ENCODE results near the gene GNAZ.

The GNAZ gene

GRCh38 chr22:23079240-23079768 lies 9.0 kb downstream of the GNAZ start:
- DNase-seq = no peak

DNA sequence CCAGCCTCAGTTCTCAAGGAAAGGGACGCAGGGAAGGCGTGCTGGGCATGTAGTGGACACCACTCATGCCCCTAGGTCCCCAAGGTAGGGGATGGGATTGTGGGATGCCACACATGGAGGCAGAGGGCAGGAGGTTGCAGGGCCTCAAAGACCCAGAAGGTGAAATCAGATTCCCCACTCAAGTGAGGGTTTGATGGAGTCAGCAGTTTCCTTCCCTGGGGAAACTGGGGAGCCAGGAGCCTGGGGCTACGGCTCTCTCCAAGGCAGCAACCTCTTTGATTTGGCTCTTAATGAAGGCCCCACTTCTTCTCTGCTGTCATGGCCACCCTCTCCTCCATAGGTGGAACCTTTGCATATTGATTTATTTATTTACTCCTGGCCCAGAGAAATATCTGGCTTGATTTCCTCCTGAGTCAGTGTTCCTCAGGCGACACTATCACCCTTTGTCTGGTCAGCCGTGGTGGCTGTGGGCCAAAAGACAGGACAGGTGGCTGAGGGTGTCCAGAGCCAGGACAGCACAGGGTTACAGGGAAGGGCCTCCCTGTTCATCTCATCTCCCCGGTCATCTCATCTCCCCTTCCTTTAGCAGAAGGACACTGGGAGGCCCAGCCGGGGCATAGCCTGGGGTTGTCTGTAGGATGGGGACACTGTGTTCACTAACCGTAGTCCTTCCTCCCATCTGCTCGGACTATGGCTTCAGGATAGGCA lies 9.6 kb downstream of the GNAZ start:
- no peak for DNase-seq

DNA sequence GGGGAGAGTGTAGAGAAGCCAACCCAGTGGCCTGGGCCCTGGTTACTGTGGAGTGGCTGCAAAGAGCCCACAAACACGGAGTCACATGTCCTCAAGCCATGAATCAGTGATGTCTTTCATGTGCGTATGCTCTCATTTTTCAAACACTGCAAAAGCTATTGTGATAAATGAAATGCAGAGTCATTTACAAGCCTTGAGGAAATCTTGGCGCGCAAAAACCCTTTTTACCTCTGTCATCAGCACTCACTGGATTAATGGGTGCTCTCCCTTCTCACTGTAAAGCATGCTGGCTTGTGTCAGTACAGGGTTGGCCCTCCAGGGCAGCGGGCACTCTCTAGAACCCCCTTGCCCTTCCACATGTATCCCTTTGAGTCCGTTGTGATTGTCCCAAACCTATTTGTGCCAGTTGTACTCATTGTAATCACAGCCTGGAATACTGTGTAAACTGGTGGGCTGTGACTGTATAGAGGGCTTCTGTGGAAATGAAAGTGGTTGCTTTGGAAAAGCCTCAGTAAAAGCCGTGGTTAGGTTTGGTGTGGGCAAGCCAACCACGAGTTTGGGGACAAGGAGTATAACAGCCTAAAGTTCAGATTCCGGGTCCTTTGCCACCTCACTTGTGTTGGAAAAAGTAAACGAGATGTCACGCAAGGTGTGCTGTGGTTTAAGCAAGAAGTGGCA lies 10.4 kb downstream of the GNAZ start:
- DNase-seq = no peak

DNA sequence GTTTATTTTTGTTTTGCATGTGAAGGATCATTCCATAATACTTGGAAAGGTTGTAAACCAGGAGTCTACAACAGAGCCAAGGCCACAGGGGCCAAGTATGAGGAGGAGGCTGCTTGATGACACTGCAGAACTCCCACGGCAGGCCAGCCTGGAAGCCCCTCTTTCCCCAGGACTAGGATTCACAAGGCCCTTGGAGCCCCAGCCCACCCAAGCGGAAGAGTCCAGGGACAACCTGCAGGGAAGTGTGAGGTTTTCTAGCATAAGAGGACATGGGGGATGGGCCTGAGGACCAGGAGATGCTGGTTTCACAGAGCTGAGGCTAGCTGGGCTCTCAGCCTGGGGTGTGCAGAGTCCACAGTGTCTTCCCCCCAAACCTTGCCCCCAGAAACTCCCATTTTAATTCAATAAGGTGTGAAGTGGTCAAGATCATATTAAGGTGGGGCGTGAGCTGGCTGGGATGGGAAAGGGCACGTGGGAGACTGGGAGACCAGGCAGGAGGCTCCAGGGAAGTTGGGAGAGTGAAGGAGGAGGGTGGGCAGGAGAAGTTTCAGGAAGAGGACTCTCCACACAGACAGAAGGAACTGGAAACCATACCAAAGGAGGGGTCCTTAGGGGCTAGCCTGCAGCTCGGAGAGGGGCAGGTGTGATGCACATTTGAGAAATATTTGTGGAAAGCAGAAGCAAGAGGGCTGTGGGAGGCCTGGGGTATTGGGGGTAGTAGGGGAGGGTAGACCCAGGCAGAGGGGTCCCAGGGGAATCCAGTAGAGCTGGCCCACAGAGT lies 12.4 kb downstream of the GNAZ start:
- DNase-seq = no peak

DNA sequence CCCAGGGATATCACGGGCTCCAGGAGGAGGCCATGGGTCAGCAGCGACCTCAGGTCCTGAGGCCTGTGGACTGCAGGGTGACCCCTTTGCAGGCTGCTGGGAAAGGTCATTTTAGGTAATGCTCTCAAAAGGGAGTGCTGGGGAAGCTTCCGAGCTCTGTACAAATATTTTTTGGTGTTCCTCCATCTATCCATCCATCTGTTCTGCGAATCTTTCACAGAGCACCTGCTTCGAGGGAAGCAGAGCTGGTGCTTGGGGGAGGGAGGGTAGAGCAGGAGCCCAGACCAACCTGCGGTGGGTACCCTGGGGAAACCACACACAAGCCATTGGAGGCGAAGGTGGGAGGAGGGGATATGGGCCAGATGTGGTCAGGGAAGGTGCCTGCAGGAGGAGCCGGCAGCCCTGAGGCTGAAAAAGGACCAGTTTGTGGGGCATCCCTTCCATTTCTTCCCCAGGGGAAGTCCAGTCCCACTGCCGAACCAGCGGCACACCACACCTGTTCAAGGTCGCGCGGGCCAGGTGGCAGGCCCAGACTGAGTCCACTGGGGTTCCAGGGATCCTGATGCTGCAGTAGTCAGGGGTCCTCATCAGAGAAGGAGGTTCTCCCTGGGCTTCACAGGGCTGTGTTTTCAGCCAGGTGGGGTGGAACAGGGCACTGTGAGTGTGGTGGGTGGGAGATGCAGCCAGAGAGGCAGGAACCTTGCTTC lies 13.1 kb downstream of the GNAZ start:
- no peak for DNase-seq

DNA sequence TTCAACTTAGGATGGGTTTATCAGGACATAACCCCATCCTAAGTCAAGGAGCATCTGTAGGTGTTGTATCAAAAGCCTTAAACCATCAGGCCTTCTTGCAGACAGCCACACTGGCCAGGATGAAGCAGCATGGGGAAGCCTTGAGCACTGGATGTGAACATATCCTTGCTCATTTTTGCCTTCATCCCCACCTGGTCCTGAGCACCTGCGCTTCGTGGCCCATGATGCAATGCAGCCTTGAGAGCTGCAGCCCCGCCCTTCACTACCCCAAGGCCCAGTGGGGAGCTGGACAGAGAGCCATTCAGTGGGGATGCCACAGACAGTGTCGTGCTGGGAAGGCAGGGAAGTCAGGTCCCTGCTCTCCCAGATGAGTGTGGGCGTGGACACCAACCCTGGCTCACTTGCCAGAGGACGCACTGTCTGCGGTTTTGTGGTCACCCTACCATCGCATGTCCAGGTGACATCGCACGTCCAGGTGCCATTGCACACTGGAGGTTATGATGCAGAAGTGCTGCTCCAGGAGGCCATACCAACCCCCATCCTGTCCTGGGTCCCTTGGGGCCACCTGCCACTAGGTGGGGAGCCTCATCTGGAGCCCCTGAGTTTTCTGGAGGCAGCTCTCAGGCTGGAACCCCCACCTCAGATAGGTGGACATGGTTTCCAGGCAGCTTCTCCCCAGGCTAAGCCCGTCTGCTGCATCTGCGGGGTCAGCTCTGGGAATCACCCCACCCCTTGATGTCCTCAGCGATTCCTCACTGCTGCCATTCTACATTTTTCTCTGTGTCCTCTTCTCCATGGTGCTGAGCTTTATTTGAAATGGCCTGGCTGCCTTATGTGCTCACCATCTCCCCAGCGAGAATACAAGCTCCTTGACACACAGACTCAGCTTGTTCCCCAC lies 14.4 kb downstream of the GNAZ start:
- no peak for DNase-seq

- no peak for DNase-seq
These were observed 15.0 kb downstream of the GNAZ start for GRCh38 chr22:23085351-23085671.

DNA sequence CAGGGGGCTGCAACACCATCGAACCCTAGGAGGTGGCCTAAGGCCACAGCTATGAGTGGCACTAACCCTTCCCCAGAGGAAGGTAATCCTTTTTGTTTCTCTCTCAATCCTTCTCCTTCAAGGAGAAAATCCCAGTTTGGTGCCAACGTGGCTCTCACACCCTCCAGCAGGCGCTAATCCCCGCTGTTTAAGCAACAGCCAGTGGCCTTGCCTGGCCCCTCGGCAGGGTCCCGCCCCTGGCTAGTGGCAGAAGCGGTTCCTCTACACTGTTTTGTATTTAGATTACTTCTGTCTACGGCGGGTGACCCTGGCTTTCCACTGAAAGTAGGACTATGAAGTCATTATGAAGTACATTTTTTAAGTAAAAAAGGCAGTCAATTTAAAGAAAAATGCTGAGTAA lies 15.5 kb downstream of the GNAZ start:
- no peak for DNase-seq

- no peak for DNase-seq
These were observed 15.9 kb downstream of the GNAZ start for GRCh38 chr22:23086263-23086662.

- DNase-seq = no peak
These were observed 16.5 kb downstream of the GNAZ start for GRCh38 chr22:23086787-23087186.

DNA sequence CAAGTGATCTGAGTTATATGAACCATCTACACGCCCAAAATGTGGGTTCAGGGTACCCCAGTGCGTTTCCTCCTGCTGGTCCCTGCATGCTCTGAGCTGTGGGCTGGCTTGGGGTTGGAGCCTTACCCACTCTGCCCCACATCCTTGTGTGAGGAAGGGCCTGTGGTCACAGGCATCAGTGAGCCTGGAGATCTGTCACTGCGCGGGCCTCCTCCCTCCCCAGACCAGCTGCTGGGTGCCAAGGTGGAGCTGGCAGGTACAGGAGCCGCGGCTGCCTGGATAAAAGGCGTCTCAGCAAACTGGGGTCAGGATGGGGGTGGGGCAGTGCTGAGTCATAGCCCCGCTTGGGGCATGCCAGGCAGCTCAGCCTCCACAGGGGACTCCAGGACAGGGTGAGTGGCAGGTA lies 17.9 kb downstream of the GNAZ start:
- DNase-seq = no peak

DNA sequence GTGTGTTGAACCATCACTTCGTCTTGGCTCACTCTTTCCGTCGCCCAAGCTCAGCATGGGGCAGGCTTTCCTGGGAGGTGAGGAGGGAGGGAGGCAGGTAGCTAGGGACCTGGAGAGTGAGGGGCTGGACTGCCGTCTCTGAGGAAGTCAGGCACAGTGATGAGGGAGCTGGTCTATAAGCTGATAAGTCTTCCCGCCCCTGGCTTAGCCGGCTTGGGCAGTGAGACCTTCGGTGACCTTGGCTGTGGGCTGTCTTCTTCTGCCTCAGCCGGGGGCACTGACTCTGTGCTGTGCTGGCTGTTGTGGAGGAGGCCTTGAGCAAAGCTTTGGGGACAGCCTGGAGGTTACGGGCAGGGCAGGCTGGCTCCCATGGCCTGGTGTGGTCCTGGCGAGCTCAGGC lies 18.7 kb downstream of the GNAZ start:
- DNase-seq = no peak

GRCh38 chr22:23089633-23090456 lies 19.5 kb downstream of the GNAZ start:
- DNase-seq = no peak

- no peak for DNase-seq
These were observed 20.1 kb downstream of the GNAZ start for GRCh38 chr22:23090457-23090835.

- DNase-seq = no peak
These were observed 21.4 kb downstream of the GNAZ start for GRCh38 chr22:23091760-23092159.

- DNase-seq = no peak
These were observed 22.1 kb downstream of the GNAZ start for GRCh38 chr22:23092217-23092955.

- DNase-seq = no peak
These were observed 22.9 kb downstream of the GNAZ start for GRCh38 chr22:23093051-23093788.

DNA sequence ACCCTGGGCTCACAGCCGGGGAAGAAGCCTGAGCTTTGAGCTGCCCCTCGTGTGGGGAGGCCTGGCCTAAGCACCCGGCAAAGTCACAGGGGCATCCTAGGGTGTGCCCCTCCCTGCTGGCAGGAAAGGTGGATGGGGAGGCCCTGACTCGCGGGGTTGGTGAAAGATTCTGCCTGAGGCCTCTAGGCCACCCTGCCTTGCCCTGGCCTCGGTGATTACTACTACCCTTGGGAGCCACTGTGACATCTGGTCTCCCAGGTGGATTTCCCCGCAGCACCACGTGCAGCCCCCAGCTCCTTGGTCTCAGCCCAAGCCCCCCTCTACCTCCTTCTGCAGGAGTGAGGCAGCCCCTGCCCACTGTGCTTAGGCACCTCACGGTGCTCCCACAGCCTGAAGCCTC lies 23.9 kb downstream of the GNAZ start:
- no peak for DNase-seq

Measured in activated T-cell treated with anti-CD3 and anti-CD28 coated beads for 4 hours (primary cell).